Osteocyte (in vitro differentiated cells): ENCODE measurements around the gene MARCHF11. TPM values are rescaled to one million over a fixed set of nuclear protein-coding genes. Genes with fewer than 3 reads are reported as not detected.

Experiments used
- DNase-seq: peaks from one replicate; pipeline ENCODE4 v3.0.0; 2021; ENCODE audit warnings: mixed read lengths; ENCODE audit not compliant: unreplicated experiment; ENCODE audit errors: extremely low spot score
- H3K27ac Mint-ChIP-seq: one replicate; pipeline ENCODE4 v1.8.0; 2021; ENCODE audit warnings: mild to moderate bottlenecking, mixed read lengths; ENCODE audit not compliant: unreplicated experiment
- H3K27me3 Mint-ChIP-seq: one replicate; pipeline ENCODE4 v1.8.0; 2021; ENCODE audit warnings: mixed read lengths; ENCODE audit not compliant: unreplicated experiment
- H3K36me3 Mint-ChIP-seq: one replicate; pipeline ENCODE4 v1.8.0; 2021; ENCODE audit warnings: mixed read lengths; ENCODE audit not compliant: unreplicated experiment
- H3K4me1 Mint-ChIP-seq: one replicate; pipeline ENCODE4 v1.8.0; 2021; ENCODE audit warnings: mixed read lengths; ENCODE audit not compliant: unreplicated experiment
- H3K4me3 Mint-ChIP-seq: one replicate; pipeline ENCODE4 v1.8.0; 2021; ENCODE audit warnings: mild to moderate bottlenecking, moderate library complexity, mixed read lengths; ENCODE audit not compliant: unreplicated experiment
- H3K9me3 Mint-ChIP-seq: one replicate; pipeline ENCODE4 v1.8.0; 2021; ENCODE audit warnings: mixed read lengths; ENCODE audit not compliant: unreplicated experiment
- CTCF ChIP-seq: fragments of 200-600 bp; sonication (generic); IDR thresholded peaks from 2 replicates; pipeline ENCODE4 v1.5.0; 2021; ENCODE audit warnings: antibody characterized with exemption, mild to moderate bottlenecking, moderate library complexity
- total RNA-seq: library from RNA; stranded (reverse); gene quantifications from 2 replicates; pipeline ENCODE4 v1.2.1, GENCODE V29; 2021

The MARCHF11 gene
- total RNA-seq, 1 donor from 2014 or later = not detected

GRCh38 chr5:16037121-16037845 lies 142.3 kb downstream of the MARCHF11 start:
- peaks cover 13% of the 10 kb centered on the region for H3K27me3 Mint-ChIP-seq
- no peaks in the 10 kb centered on the region for H3K4me1 Mint-ChIP-seq
- DNase-seq = no peak
- no peak overlapping the region for H3K4me3 Mint-ChIP-seq
- H3K9me3 Mint-ChIP-seq = no peaks in the 10 kb centered on the region
- TF ChIP-seq CTCF = no peak
- no peak overlapping the region for H3K27ac Mint-ChIP-seq
- no peaks in the 10 kb centered on the region for H3K36me3 Mint-ChIP-seq

GRCh38 chr5:16034319-16035001 lies 145.1 kb downstream of the MARCHF11 start:
- no peak for DNase-seq
- H3K27ac Mint-ChIP-seq = no peak overlapping the region
- H3K27me3 Mint-ChIP-seq = peaks cover 13% of the 10 kb centered on the region
- H3K4me1 Mint-ChIP-seq = no peaks in the 10 kb centered on the region
- no peak overlapping the region for H3K4me3 Mint-ChIP-seq
- no peaks in the 10 kb centered on the region for H3K36me3 Mint-ChIP-seq
- no peak for TF ChIP-seq CTCF
- peaks cover 3% of the 10 kb centered on the region for H3K9me3 Mint-ChIP-seq

DNA sequence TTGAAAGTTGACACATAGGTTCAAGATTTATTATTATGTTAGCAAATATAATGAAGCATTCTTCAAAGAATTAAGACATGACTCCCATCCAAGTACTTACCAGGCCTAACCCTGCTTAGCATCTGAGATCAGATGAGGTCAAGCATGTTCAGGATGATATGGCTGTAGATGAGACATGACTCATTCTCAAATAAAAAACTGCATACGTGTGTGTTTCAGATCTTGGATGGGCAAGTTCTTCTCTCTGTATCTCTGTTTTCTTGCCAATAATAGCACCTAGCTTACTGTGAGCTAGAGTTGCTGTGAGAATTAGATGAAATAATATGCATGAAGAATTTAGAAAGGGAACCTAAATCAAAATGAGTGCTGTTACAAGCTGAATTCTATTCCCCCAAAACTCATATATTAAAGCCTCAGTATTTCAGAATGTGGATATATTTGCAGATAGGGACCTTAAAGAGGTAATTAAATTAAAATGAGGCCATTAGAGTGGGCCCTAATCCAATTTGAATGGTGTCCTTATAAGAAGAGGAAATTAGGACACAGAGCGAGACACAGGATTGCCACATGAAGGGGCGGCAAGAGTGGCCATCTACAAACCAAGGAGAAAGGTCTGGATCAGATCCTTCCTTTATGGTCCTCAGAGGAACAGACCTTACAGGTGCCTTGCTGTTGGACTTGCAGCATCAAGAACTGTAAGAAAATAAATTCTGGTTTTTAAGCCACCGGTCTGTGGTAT lies 146.2 kb downstream of the MARCHF11 start:
- H3K4me1 Mint-ChIP-seq = no peaks in the 10 kb centered on the region
- peaks cover 3% of the 10 kb centered on the region for H3K9me3 Mint-ChIP-seq
- no peak overlapping the region for H3K4me3 Mint-ChIP-seq
- no peak for DNase-seq
- no peak for TF ChIP-seq CTCF
- no peaks in the 10 kb centered on the region for H3K36me3 Mint-ChIP-seq
- no peak overlapping the region for H3K27ac Mint-ChIP-seq
- peaks cover 11% of the 10 kb centered on the region for H3K27me3 Mint-ChIP-seq

DNA sequence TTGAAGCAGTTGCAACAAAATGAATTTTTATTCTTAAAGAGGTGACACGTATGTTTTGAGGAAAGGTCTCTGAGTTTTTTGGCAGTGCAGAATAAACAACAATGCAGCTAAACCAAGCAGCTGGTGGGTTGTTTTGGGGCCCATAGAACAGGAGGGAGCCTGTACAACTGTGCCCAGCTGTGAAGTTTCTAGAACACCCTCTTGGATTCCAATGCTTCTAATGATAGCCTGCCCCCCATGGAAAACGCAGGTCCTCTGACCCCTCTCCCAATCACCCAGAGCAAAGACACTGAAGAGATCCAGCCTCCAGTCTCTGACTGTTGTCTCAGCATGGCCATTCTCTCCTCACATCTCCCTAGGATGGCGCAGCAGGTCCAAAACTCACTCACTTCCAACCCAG lies 150.9 kb downstream of the MARCHF11 start:
- H3K4me1 Mint-ChIP-seq = peaks cover 3% of the 10 kb centered on the region
- H3K4me3 Mint-ChIP-seq = no peak overlapping the region

More for the DNA sequence above, 150.9 kb downstream of the MARCHF11 start:
- Mint-ChIP-seq H3K9me3 (peaks cover 3% of the 10 kb centered on the region), H3K27ac (no peak overlapping the region), H3K36me3 (no peaks in the 10 kb centered on the region), H3K27me3 (peaks cover 2% of the 10 kb centered on the region)
- DNase-seq = no peak
- TF ChIP-seq CTCF = no peak
